GM18519 (cell line): ENCODE results near the gene INSL3.
A peak's percentile ranks its signal among the peaks of the same experiment; 100 is the strongest.

Experiments used
- ATAC-seq: cut with Tn5 transposase; IDR thresholded peaks from one replicate; pipeline ENCODE4 v1.9.1; 2021; ENCODE audit warnings: mild to moderate bottlenecking, moderate library complexity; ENCODE audit not compliant: unreplicated experiment, low FRiP score

The INSL3 gene

DNA sequence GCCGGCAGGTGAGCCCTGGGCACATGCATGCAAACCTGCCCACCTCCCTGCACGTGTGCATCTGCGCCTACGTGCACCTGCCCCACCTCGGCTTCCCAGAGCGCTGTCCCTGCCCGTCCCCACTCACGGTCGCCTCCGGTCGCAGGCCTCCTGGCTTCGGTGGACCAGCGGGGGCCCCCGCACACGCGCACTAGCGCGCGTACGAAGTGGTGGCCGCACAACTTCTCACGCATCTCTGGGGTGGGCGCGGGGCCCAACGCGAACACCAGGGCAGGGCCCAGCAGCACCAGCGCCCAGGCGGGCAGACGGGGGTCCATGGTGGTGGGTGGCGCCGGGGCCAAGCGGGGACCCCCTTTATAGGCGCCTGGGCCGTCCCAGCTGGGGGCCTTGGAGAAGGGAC lies at the start of gene INSL3:
Gene INSL3 (minus strand): TSS at position 330 of the 400 bp plus-strand sequence. CDS start 13 bp downstream, at position 317.
- ATAC-seq, result no peak

GRCh38 chr19:17869114-17869608 lies 47.8 kb upstream of the INSL3 start:
- no peak for ATAC-seq

- no peak for ATAC-seq
Measured at GRCh38 chr19:17868669-17869068, 47.4 kb upstream of the INSL3 start.

DNA sequence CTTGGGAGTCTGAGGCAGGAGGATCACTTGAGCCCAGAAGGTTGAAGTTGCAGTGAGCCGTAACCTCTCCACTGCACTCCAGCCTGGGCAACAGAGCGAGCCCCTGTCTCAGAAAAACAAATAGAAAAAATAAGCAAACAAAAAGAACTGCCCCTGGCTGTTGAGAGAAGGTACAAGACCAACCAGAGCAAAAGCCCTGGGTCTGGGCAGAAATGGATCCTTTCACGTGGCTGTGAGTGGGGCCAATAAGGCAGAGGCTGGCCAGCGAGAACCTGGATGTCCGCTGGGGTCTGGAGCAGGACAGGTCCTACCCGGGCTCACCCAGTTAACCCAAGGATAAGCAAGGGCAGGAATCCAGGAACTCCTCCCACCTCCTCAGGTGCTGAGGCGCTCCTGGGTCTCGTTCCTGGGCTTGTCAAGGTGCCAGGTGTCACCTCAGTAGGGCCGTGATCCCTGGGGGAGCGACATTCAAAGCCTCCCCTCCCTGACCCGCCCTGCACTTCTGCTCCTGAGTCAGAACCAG lies 45.7 kb upstream of the INSL3 start:
- ATAC-seq, result no peak

GRCh38 chr19:17866312-17866963 lies 45.1 kb upstream of the INSL3 start:
- ATAC-seq, result no peak

GRCh38 chr19:17865364-17866311 lies 44.3 kb upstream of the INSL3 start:
- ATAC-seq, result no peak

DNA sequence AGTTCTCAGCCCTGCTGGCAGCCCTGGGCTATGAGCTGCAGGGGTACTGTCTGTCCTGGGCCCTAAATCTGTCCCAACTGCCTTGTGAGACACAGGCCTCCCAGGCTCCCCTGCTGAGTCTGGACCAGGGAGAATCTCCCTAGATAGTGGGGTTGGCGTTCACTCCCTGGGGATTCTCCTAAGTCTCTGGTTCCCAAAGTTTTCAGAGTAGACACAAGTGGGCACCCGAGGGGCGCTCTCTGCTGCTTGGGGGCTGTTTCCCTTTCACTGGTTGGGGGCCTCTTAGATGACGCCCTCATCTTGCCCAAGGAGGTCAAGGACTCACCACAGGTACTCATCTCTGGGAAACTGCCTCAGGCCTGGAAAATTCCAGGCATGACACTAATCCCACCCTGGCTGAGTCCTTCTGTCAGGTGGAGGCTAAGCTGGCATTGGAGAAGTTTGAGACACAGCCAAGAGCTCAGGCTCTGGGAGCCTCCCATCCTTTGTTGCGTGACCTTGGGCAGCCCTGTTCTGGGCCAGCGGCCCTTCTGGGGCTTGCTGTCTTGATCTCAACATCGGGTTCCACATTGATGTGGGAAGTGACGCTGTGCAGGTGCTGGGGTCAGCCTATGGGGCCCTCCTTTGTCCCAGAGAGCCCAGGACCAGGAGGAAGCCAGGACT lies 42.3 kb upstream of the INSL3 start:
- no peak for ATAC-seq

DNA sequence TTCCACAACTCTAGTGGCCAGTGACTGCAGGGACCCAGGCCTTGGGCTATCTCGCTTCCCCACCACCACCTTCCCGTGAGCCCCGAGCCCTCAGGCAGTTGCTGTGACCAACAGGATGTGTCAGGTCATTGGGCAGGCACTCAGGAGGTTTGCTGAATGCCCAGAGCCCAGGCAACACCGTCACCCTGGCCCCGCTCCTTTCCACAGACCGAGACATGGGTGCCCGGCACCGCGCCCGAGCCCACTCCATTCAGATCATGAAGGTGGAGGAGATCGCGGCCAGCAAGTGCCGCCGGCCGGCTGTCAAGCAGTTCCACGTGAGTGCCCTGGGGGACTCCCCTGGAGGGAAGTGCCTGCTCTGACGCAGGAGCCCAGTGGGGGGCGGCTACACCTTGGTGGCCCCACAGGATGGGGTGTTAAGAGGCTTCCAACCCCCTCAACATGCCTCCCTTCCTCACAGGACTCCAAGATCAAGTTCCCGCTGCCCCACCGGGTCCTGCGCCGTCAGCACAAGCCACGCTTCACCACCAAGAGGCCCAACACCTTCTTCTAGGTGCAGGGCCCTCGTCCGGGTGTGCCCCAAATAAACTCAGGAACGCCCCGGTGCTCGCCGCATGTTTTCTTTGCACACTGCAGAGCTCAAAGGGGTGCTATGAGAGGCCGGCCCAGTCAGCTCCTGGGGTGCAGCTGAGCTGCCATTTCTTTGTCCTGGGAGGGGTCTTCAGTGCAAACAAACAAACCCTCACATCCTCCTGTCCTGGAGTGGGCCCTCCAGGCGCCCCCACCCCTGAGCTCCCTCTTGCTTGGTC lies 41.6 kb upstream of the INSL3 start:
- ATAC-seq, result no peak

- ATAC-seq, result no peak
Measured at GRCh38 chr19:17861542-17862402, 40.5 kb upstream of the INSL3 start.

GRCh38 chr19:17860993-17861360 lies 39.7 kb upstream of the INSL3 start:
- no peak for ATAC-seq

GRCh38 chr19:17860331-17860992 lies 39.1 kb upstream of the INSL3 start:
- ATAC-seq, result no peak

DNA sequence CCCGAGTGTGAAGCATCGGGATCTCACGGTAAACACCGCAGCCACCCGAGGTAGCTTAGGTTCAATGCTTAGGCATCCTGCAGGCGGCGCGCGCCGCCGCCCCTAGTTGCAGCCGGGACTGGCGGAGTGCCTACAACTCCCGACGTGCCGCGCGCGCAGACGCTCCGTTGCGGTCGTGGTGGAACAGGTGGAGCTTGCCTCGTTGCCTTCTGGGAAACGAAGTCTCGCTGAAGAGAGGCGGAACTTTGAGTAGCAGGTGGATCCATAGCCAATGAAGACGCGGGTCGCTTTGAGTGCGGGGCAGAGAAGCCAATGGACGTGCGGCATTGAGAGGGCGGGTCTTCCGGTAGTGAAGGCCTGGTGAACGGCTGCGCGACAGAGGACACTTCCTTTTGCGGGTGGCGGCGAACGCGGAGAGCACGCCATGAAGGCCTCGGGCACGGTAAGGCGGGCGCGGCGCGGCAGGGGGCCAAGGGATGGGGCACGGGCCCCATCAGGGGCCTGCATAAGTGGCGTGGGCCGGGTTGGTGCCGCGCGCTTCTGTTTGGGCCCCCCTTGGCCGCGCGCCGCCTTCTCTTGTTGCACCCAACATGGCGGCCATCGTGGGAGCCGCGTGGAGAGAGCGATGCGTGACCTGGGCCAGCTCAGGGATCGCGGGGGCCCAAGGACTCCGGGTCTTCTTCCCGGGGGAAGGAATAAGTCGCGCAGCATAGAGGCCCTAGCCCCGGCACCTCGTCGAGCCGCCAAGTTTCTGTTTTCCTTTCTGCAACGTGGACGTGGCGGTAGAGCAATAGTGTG lies 38.4 kb upstream of the INSL3 start, which contains the start of gene RPL18A:
Gene RPL18A (plus strand): TSS at position 378 of the 798 bp plus-strand sequence. CDS start 47 bp downstream, at position 425.
- peak; percentile 76 for ATAC-seq

GRCh38 chr19:17855280-17856152 lies 34.2 kb upstream of the INSL3 start:
- ATAC-seq, result no peak

DNA sequence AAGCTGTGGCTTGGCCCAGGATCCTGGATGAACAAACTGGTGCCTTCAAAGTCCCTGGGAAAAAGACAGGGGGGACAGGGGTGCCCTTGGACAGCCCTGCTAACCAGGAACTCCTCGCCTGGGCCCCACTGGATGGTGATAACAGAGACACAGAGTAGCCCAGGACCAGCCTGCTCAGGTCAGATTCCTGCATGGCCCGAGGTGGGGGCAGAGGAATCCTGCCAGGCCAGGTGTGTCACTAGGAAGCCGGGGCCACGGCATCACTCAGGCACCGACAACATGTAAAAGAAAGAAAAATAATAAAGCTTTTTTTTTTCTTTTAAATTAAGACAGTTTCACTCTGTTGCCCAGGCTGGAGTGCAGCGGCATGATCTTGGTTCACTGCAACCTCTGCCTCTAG lies 32.7 kb upstream of the INSL3 start:
- ATAC-seq, result no peak

DNA sequence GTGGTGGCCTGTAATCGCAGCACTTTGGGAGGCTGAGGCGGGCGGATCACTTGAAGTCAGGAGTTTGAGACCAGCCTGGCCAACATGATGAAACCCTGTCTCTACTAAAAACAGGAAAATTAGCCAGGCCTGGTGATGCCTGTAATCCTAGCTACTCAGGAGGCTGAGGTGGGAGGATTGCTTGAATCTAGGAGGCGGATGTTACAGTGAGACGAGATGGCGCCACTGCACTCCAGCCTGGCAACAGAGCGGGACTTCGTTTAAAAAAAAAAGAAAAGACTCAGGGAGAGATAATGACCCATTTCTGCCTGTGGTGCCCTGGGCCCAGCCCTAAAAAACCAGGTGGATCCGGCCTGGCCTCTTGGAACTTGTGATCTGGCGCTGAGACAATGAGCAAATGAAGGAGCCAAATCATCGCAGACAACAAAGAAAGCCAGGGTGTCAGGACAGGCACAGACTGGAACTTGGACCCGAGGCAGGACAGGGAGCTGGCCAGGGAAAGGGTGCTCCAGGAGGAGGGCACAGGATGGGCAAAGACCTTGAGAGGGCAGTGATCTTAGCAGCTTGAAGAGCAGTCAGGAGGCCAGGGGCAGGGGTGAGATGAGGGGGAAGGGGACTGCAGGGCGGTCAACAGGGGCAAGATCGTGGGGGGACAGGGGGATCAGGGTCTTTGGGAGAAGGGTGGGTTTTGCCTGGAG lies 27.4 kb upstream of the INSL3 start:
- ATAC-seq, result no peak
